ENCODE results near the gene AGRP.

The AGRP gene

DNA sequence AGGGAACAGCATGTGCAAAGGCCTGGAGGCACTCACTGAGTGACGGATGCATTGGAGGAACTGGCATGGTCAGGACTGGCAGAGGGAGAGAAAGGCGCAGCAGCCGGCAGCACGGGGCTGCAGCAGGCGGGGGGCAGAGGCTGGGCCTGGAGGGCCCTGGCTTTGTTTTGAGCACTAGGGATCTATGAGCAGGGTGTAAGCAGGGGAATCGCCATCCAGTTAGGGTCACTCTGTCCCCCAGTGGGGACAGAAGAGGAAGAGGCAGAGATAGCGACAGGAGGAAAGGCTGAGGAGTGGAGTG is 38.3 kb downstream of the AGRP start:
- DNase-seq (ENCODE audit: low read depth in 1 of 2, low spot score in 1 of 2): no peak
- no peak for TF ChIP-seq POLR2AphosphoS5 (IDR thresholded peaks at IDR 0.05; ENCODE audit: low read depth)
- TF ChIP-seq, protein P1, sequence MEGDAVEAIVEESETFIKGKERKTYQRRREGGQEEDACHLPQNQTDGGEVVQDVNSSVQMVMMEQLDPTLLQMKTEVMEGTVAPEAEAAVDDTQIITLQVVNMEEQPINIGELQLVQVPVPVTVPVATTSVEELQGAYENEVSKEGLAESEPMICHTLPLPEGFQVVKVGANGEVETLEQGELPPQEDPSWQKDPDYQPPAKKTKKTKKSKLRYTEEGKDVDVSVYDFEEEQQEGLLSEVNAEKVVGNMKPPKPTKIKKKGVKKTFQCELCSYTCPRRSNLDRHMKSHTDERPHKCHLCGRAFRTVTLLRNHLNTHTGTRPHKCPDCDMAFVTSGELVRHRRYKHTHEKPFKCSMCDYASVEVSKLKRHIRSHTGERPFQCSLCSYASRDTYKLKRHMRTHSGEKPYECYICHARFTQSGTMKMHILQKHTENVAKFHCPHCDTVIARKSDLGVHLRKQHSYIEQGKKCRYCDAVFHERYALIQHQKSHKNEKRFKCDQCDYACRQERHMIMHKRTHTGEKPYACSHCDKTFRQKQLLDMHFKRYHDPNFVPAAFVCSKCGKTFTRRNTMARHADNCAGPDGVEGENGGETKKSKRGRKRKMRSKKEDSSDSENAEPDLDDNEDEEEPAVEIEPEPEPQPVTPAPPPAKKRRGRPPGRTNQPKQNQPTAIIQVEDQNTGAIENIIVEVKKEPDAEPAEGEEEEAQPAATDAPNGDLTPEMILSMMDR (IDR thresholded peaks at IDR 0.05; ENCODE audit: insufficient read depth, low read length): no peak
- TF ChIP-seq GABPA (IDR thresholded peaks at IDR 0.05; ENCODE audit: low read depth): no peak
- TF ChIP-seq SPI1 (IDR thresholded peaks at IDR 0.05; ENCODE audit: borderline replicate concordance, low read depth): no peak
- TF ChIP-seq, protein P2, sequence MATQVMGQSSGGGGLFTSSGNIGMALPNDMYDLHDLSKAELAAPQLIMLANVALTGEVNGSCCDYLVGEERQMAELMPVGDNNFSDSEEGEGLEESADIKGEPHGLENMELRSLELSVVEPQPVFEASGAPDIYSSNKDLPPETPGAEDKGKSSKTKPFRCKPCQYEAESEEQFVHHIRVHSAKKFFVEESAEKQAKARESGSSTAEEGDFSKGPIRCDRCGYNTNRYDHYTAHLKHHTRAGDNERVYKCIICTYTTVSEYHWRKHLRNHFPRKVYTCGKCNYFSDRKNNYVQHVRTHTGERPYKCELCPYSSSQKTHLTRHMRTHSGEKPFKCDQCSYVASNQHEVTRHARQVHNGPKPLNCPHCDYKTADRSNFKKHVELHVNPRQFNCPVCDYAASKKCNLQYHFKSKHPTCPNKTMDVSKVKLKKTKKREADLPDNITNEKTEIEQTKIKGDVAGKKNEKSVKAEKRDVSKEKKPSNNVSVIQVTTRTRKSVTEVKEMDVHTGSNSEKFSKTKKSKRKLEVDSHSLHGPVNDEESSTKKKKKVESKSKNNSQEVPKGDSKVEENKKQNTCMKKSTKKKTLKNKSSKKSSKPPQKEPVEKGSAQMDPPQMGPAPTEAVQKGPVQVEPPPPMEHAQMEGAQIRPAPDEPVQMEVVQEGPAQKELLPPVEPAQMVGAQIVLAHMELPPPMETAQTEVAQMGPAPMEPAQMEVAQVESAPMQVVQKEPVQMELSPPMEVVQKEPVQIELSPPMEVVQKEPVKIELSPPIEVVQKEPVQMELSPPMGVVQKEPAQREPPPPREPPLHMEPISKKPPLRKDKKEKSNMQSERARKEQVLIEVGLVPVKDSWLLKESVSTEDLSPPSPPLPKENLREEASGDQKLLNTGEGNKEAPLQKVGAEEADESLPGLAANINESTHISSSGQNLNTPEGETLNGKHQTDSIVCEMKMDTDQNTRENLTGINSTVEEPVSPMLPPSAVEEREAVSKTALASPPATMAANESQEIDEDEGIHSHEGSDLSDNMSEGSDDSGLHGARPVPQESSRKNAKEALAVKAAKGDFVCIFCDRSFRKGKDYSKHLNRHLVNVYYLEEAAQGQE (IDR thresholded peaks at IDR 0.05; ENCODE audit: insufficient replicate concordance, low read depth): no peak
- no peak overlapping the region for H3K27ac ChIP-seq (replicated peaks)

DNA sequence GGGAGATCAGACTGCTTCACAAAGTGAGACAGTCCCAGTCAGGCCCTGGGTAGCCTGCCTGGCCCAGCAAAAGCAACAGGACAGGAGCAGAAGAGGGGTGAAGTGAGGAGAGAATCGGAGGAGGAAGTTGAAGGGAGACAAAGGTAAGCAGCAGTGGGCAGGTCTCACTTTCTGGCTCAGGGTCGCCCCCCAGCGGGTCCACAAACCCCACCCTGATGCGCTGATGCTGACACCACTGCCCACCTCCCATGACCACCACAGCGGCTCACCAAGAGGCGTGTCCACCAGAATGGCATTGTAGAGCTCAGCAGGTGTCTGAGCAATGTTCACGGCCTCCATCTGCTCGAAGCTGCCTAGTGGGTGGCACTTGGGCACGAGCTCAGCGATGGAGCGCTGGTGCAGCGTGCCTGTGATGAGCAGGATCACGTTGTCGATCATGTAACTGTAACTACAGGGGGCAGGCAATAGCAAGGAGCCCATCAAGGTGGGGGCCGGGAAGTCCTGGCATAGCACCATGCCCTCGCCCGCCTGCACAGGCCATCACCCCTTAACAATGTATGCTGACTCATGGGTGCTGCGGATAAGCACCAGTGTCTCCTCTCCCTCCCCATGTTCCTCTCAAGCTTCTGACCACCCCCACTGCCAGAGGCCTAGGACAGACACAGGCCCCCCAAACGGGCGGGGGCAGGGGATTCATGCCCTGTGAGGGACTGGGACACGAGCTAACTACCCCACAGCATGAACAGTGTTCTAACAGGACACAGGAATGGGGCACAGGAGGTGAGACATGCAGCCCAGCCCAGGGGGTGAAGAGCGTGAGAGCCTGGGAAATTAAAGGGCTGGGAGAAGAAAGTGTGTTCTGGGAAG is 38.9 kb downstream of the AGRP start:
- Histone ChIP-seq H3K4me3 (replicated peaks; ENCODE audit: insufficient read depth, low read length) (no peak overlapping the region), H3K27me3 (ENCODE audit: insufficient read depth, poor library complexity, severe bottlenecking) (no peaks in the 10 kb centered on the region), H3K27ac (replicated peaks) (no peak overlapping the region)
- TF ChIP-seq, protein P2 (IDR thresholded peaks at IDR 0.05; ENCODE audit: insufficient replicate concordance, low read depth): no peak
- TF ChIP-seq, protein P1 (IDR thresholded peaks at IDR 0.05; ENCODE audit: insufficient read depth, low read length): no peak
- TF ChIP-seq POLR2AphosphoS5 (IDR thresholded peaks at IDR 0.05; ENCODE audit: low read depth) (no peak), SPI1 (IDR thresholded peaks at IDR 0.05; ENCODE audit: borderline replicate concordance, low read depth) (no peak), GABPA (IDR thresholded peaks at IDR 0.05; ENCODE audit: low read depth) (no peak)
- DNase-seq (ENCODE audit: low read depth in 1 of 2, low spot score in 1 of 2): no peak

More for the DNA sequence above, 38.3 kb downstream of the AGRP start:
- H3K27me3 ChIP-seq (ENCODE audit: insufficient read depth, poor library complexity, severe bottlenecking): no peaks in the 10 kb centered on the region
- H3K4me3 ChIP-seq (replicated peaks; ENCODE audit: insufficient read depth, low read length): no peak overlapping the region

DNA sequence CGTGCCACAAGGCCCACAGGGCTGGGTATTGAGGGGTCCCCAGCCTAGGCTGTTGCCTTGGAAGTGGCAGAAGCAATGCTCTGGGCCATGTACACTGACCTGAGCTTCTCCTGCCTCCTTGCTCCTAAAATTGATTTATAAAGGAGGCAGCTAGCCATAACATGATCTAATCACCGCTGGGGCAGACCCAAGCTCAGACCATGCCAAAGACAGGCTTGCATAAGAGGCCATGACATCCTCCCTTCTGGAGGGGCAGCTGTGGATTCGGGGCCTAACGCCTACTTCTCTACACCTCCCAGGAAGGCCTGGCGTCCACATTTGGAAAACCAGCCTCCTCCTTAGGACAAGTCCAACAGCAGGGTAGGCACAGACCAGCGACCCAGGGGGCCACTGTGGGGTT is 40.1 kb downstream of the AGRP start:
- no peak overlapping the region for H3K27ac ChIP-seq (replicated peaks)
- TF ChIP-seq, protein P1 (IDR thresholded peaks at IDR 0.05; ENCODE audit: insufficient read depth, low read length): no peak
- TF ChIP-seq, protein P2 (IDR thresholded peaks at IDR 0.05; ENCODE audit: insufficient replicate concordance, low read depth): no peak
- no peak for TF ChIP-seq SPI1 (IDR thresholded peaks at IDR 0.05; ENCODE audit: borderline replicate concordance, low read depth)
- TF ChIP-seq GABPA (IDR thresholded peaks at IDR 0.05; ENCODE audit: low read depth): no peak
- no peak for TF ChIP-seq POLR2AphosphoS5 (IDR thresholded peaks at IDR 0.05; ENCODE audit: low read depth)

More for the DNA sequence above, 40.1 kb downstream of the AGRP start:
- Histone ChIP-seq H3K27me3 (ENCODE audit: insufficient read depth, poor library complexity, severe bottlenecking) (no peaks in the 10 kb centered on the region), H3K4me3 (replicated peaks; ENCODE audit: insufficient read depth, low read length) (no peak overlapping the region)
- no peak for DNase-seq (ENCODE audit: low read depth in 1 of 2, low spot score in 1 of 2)
